ENCODE results near the gene MTCL1. TPM values are rescaled to one million over a fixed set of nuclear protein-coding genes. Genes with fewer than 3 reads are reported as not detected.

Gene MTCL1
- total RNA-seq, 1 experiment from 2014 or later = 22.7 TPM

GRCh38 chr18:8816220-8816619, 110.9 kb downstream of the MTCL1 start:
- Histone ChIP-seq H3K79me2 (ENCODE audit: insufficient read depth, low read length) (no peaks in the 10 kb centered on the region), H3K9me3 (ENCODE audit: control insufficient read depth in 1 of 2, insufficient read depth in 1 of 2, low read depth in 1 of 2, low read length in 2 of 2) (no peaks in the 10 kb centered on the region), H3K9me2 (ENCODE audit: insufficient read depth) (no peaks in the 10 kb centered on the region), H4K20me1 (ENCODE audit: insufficient read depth) (no peaks in the 10 kb centered on the region), H2AFZ (ENCODE audit: low read depth, low read length, poor library complexity, severe bottlenecking) (no peak overlapping the region), H3K36me3 (ENCODE audit: control insufficient read depth in 1 of 2, insufficient read depth in 2 of 2, low read length in 2 of 2) (peaks cover 12 to 31% of the 10 kb centered on the region in 2 experiments; a peak in 3 of 4 replicates), H3K27ac (ENCODE audit: low read depth, low read length) (no peak overlapping the region), H3K4me1 (ENCODE audit: control insufficient read depth in 1 of 2, insufficient read depth in 2 of 2, low read length in 2 of 2) (no peaks in the 10 kb centered on the region), H3K9ac (ENCODE audit: low read length) (no peak overlapping the region), H3K4me3 (replicated peaks in 1 of 2; ENCODE audit: low read depth in 1 of 2, low read length in 2 of 2) (no peak overlapping the region), H3K4me2 (ENCODE audit: low read length) (no peak overlapping the region), H3K27me3 (ENCODE audit: insufficient read depth, low read length) (no peaks in the 10 kb centered on the region)
- ChIA-PET CTCF (no interaction called here), POLR2A (no interaction called here), RAD21 (ENCODE audit: low non-redundant PET in 1 of 2, low total read pairs in 2 of 2, uncharacterized antibody in 2 of 2, unreplicated experiment in 2 of 2) (no interaction called here)
- no TSS peak for BruUV-seq (replicated peaks)
- no peak for TF ChIP-seq FOSL1 (IDR thresholded peaks at IDR 0.05; ENCODE audit: low read depth)
- intact Hi-C loops (cut with micrococcal nuclease) = no loop called here
- ATAC-seq = no peak
- DNase-seq (ENCODE audit: low read depth, low spot score) = no peak

- Histone ChIP-seq H3K79me2 (ENCODE audit: insufficient read depth, low read length) (no peaks in the 10 kb centered on the region), H3K9me3 (ENCODE audit: control insufficient read depth in 1 of 2, insufficient read depth in 1 of 2, low read depth in 1 of 2, low read length in 2 of 2) (no peaks in the 10 kb centered on the region), H3K4me2 (ENCODE audit: low read length) (no peak overlapping the region), H3K4me1 (ENCODE audit: control insufficient read depth in 1 of 2, insufficient read depth in 2 of 2, low read length in 2 of 2) (no peaks in the 10 kb centered on the region), H2AFZ (ENCODE audit: low read depth, low read length, poor library complexity, severe bottlenecking) (no peak overlapping the region), H3K9me2 (ENCODE audit: insufficient read depth) (no peaks in the 10 kb centered on the region), H3K27ac (ENCODE audit: low read depth, low read length) (no peak overlapping the region), H4K20me1 (ENCODE audit: insufficient read depth) (no peaks in the 10 kb centered on the region), H3K9ac (ENCODE audit: low read length) (no peak overlapping the region), H3K4me3 (replicated peaks in 1 of 2; ENCODE audit: low read depth in 1 of 2, low read length in 2 of 2) (no peak overlapping the region), H3K27me3 (ENCODE audit: insufficient read depth, low read length) (no peaks in the 10 kb centered on the region), H3K36me3 (ENCODE audit: control insufficient read depth in 1 of 2, insufficient read depth in 2 of 2, low read length in 2 of 2) (peaks cover 12 to 33% of the 10 kb centered on the region in 2 experiments; a peak in 3 of 4 replicates)
- DNase-seq (ENCODE audit: low read depth, low spot score) (no peak), ATAC-seq (no peak)
- ChIA-PET CTCF (no interaction called here), RAD21 (ENCODE audit: low non-redundant PET in 1 of 2, low total read pairs in 2 of 2, uncharacterized antibody in 2 of 2, unreplicated experiment in 2 of 2) (no interaction called here), POLR2A (no interaction called here)
- TF ChIP-seq ELF1 (IDR thresholded peaks at IDR 0.05; ENCODE audit: borderline replicate concordance, low read depth) (no peak), SP1 (IDR thresholded peaks at IDR 0.05; ENCODE audit: low read depth) (no peak), CTCF (IDR thresholded peaks at IDR 0.05 in 2 of 3, conservative IDR thresholded peaks at IDR 0.05 in 1 of 3; ENCODE audit: borderline replicate concordance in 1 of 3, insufficient read depth in 1 of 3, low read depth in 2 of 3, low read length in 2 of 3) (no peak), REST (IDR thresholded peaks at IDR 0.05; ENCODE audit: low read depth) (no peak), SRF (IDR thresholded peaks at IDR 0.05; ENCODE audit: low read depth) (no peak), EZH2phosphoT487 (IDR thresholded peaks at IDR 0.05; ENCODE audit: borderline replicate concordance) (no peak), TCF7L2 (IDR thresholded peaks at IDR 0.05; ENCODE audit: borderline replicate concordance, extremely low read depth, insufficient read depth, insufficient read length) (no peak), FOSL1 (IDR thresholded peaks at IDR 0.05; ENCODE audit: low read depth) (no peak), MAX (IDR thresholded peaks at IDR 0.05) (no peak), EGR1 (IDR thresholded peaks at IDR 0.05; ENCODE audit: low read depth) (no peak), JUND (IDR thresholded peaks at IDR 0.05) (no peak), ATF3 (IDR thresholded peaks at IDR 0.05) (no peak), CEBPB (IDR thresholded peaks at IDR 0.05; ENCODE audit: low read depth) (no peak), SIN3A (IDR thresholded peaks at IDR 0.05; ENCODE audit: low read depth) (no peak)
- no TSS peak for BruUV-seq (replicated peaks)
- intact Hi-C loops (cut with micrococcal nuclease) = no loop called here
These were observed 111.5 kb downstream of the MTCL1 start for GRCh38 chr18:8816816-8817215.

All from HCT116 (cell line).